ENCODE results near the gene MCC. TPM values are rescaled to one million over a fixed set of nuclear protein-coding genes. Genes with fewer than 3 reads are reported as not detected.

MCC gene
- total RNA-seq, 1 donor from 2014 or later, result 46.1 TPM

DNA sequence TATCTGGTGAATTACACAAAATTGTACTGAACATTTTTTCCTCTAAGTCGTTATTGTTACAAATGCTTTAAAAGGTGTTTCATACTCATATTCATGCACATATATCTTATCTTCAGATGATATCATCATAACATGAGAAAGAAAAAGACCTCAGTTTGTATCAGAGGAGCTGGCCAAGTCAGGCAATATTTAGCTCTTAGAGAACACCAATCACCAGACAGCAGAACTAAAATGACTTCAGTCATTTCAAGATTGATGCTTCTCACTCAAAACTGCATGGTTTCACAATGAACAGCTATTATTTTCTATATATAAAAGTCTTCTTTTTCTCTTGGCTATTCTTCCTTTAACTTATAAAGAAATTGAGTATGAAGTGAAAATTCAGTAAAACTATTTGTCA is 98.0 kb downstream of the MCC start:
- H3K4me3 Mint-ChIP-seq (ENCODE audit: unreplicated experiment), result no peak overlapping the region
- TF ChIP-seq, protein P1, sequence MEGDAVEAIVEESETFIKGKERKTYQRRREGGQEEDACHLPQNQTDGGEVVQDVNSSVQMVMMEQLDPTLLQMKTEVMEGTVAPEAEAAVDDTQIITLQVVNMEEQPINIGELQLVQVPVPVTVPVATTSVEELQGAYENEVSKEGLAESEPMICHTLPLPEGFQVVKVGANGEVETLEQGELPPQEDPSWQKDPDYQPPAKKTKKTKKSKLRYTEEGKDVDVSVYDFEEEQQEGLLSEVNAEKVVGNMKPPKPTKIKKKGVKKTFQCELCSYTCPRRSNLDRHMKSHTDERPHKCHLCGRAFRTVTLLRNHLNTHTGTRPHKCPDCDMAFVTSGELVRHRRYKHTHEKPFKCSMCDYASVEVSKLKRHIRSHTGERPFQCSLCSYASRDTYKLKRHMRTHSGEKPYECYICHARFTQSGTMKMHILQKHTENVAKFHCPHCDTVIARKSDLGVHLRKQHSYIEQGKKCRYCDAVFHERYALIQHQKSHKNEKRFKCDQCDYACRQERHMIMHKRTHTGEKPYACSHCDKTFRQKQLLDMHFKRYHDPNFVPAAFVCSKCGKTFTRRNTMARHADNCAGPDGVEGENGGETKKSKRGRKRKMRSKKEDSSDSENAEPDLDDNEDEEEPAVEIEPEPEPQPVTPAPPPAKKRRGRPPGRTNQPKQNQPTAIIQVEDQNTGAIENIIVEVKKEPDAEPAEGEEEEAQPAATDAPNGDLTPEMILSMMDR (IDR thresholded peaks at IDR 0.05; ENCODE audit: partially characterized antibody, unreplicated experiment), result no peak
- H3K36me3 Mint-ChIP-seq (ENCODE audit: unreplicated experiment), result no peaks in the 10 kb centered on the region
- no peaks in the 10 kb centered on the region for H3K4me1 Mint-ChIP-seq (ENCODE audit: low read depth, unreplicated experiment)
- no peak for DNase-seq
- H3K9me3 Mint-ChIP-seq (ENCODE audit: unreplicated experiment), result peaks cover 1% of the 10 kb centered on the region
- H3K27me3 Mint-ChIP-seq (ENCODE audit: unreplicated experiment), result no peaks in the 10 kb centered on the region
- no peak overlapping the region for H3K27ac Mint-ChIP-seq (ENCODE audit: unreplicated experiment)

DNA sequence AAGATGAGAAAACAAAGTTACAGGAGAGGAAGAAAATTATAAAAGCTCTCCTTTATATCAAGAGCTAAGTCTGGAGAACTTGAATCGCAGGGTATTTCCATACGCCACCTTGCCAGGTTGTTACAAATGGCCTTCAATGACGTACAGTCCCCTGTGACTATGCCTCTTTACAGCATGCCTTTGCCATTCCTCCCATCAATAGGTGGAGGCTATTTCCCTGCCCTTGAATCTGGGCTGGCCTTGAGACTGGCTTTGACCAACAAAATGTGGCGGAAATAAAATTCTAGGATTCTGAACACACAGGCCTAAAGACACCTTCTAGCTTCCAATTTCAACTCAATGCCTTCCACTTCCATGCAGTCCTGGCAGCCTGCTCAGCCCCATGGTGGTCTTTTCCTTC is 99.1 kb downstream of the MCC start:
- Mint-ChIP-seq H3K36me3 (ENCODE audit: unreplicated experiment) (no peaks in the 10 kb centered on the region), H3K27me3 (ENCODE audit: unreplicated experiment) (no peaks in the 10 kb centered on the region), H3K27ac (ENCODE audit: unreplicated experiment) (no peak overlapping the region), H3K4me3 (ENCODE audit: unreplicated experiment) (no peak overlapping the region), H3K9me3 (ENCODE audit: unreplicated experiment) (peaks cover 1% of the 10 kb centered on the region), H3K4me1 (ENCODE audit: low read depth, unreplicated experiment) (no peaks in the 10 kb centered on the region)
- DNase-seq, result no peak
- TF ChIP-seq, protein P1 (IDR thresholded peaks at IDR 0.05; ENCODE audit: partially characterized antibody, unreplicated experiment), result no peak

DNA sequence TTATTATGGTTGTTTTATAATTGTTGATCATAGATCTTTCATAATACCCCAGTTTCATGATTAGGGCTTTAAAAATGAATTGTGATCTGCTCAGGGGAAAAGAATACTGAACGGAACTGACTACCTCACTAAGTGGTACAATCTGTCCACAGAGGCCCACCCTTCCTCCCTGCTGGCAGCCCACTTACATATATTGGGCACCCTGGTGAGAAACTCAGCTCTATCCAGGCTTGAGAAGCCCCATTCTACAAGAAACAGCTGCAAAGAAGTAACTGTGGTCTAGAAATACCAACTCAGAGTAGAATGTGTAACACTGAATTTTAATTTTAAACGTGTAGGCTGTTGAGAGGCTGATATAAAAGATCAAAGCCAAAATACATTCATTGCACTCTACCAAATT is 100.4 kb downstream of the MCC start:
- H3K36me3 Mint-ChIP-seq (ENCODE audit: unreplicated experiment), result no peaks in the 10 kb centered on the region

DNA sequence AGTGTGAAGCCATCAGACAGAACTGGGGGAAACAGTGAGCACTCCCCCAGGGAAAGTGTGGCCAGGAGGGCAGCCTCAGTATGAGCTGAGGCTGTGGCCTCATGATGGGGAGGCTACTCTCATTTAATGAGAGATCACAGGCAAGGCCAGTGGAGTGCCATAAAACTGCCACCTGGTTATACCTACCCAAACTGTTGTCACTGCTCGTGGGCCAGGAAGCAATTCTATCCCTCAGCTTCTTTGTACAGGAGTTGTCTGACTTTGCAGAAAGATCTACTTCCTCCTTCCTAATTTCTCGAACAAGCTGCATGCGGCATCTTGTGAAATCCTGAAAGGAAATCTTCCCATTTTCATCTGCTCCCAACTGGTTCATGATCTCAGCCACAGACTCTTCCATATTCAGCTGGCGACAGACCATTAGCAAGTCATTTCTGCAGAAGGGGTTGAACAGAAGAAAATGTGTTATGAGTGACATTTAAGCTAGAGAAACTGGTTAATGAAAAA is 103.4 kb downstream of the MCC start:
- DNase-seq, result no peak
- Mint-ChIP-seq H3K4me1 (ENCODE audit: low read depth, unreplicated experiment) (no peaks in the 10 kb centered on the region), H3K4me3 (ENCODE audit: unreplicated experiment) (no peak overlapping the region), H3K9me3 (ENCODE audit: unreplicated experiment) (peaks cover 1% of the 10 kb centered on the region), H3K27ac (ENCODE audit: unreplicated experiment) (no peak overlapping the region), H3K36me3 (ENCODE audit: unreplicated experiment) (no peaks in the 10 kb centered on the region), H3K27me3 (ENCODE audit: unreplicated experiment) (no peaks in the 10 kb centered on the region)
- TF ChIP-seq, protein P1 (IDR thresholded peaks at IDR 0.05; ENCODE audit: partially characterized antibody, unreplicated experiment), result no peak

More for the DNA sequence above, 100.4 kb downstream of the MCC start:
- Mint-ChIP-seq H3K9me3 (ENCODE audit: unreplicated experiment) (peaks cover 1% of the 10 kb centered on the region), H3K27ac (ENCODE audit: unreplicated experiment) (no peak overlapping the region), H3K27me3 (ENCODE audit: unreplicated experiment) (no peaks in the 10 kb centered on the region), H3K4me3 (ENCODE audit: unreplicated experiment) (no peak overlapping the region), H3K4me1 (ENCODE audit: low read depth, unreplicated experiment) (no peaks in the 10 kb centered on the region)
- TF ChIP-seq, protein P1 (IDR thresholded peaks at IDR 0.05; ENCODE audit: partially characterized antibody, unreplicated experiment), result no peak
- DNase-seq, result no peak

GRCh38 chr5:113382731-113383130 is 105.5 kb downstream of the MCC start:
- no peak for DNase-seq
- Mint-ChIP-seq H3K36me3 (ENCODE audit: unreplicated experiment) (no peaks in the 10 kb centered on the region), H3K27ac (ENCODE audit: unreplicated experiment) (no peak overlapping the region), H3K4me3 (ENCODE audit: unreplicated experiment) (no peak overlapping the region), H3K27me3 (ENCODE audit: unreplicated experiment) (no peaks in the 10 kb centered on the region), H3K4me1 (ENCODE audit: low read depth, unreplicated experiment) (no peaks in the 10 kb centered on the region), H3K9me3 (ENCODE audit: unreplicated experiment) (peaks cover 1% of the 10 kb centered on the region)
- TF ChIP-seq, protein P1 (IDR thresholded peaks at IDR 0.05; ENCODE audit: partially characterized antibody, unreplicated experiment), result no peak
